Large intestine (tissue), 3 donors: Measurements from ENCODE around the gene NOTCH1. TPM values are rescaled to one million over a fixed set of nuclear protein-coding genes. Genes with fewer than 3 reads are reported as not detected.
A peak's percentile ranks its signal among the peaks of the same experiment; 100 is the strongest.

Experiments used
- DNase-seq, 2 donors: peaks; one replicate each; pipeline versions ENCODE4 v3.0.0 to v3.0.0-alpha.2; 2013
- H3K27ac ChIP-seq: one replicate; pipeline ENCODE4 v1.5.1; 2013; ENCODE audit warnings: low read length
- H3K27me3 ChIP-seq: 2 replicates; pipeline ENCODE4 v1.6.1; 2013; ENCODE audit warnings: low read length; ENCODE audit not compliant: control insufficient read depth, insufficient read depth
- H3K36me3 ChIP-seq: 2 replicates; pipeline ENCODE4 v1.6.1; 2013; ENCODE audit warnings: low read length; ENCODE audit not compliant: control insufficient read depth, insufficient read depth
- H3K4me1 ChIP-seq: one replicate; pipeline ENCODE4 v1.6.1; 2013; ENCODE audit warnings: low read length; ENCODE audit not compliant: control insufficient read depth, insufficient read depth
- H3K4me3 ChIP-seq: one replicate; pipeline ENCODE4 v1.5.1; 2013; ENCODE audit warnings: low read length
- H3K9me3 ChIP-seq: one replicate; pipeline ENCODE4 v1.6.1; 2013; ENCODE audit warnings: mild to moderate bottlenecking, low read depth, low read length, moderate library complexity; ENCODE audit not compliant: control insufficient read depth
- WGBS: methylation state at CpG from one replicate; pipeline ENCODE4 v1.1.5; 2013; ENCODE audit warnings: low lambda C conversion rate; ENCODE audit not compliant: insufficient coverage; 5-methylcytosine and 5-hydroxymethylcytosine counted together
- polyA plus RNA-seq: library from polyadenylated mRNA; unstranded; fragments of 120-200 nt; gene quantifications from one replicate; pipeline ENCODE4 v1.2.1, GENCODE V29; 2013

Gene NOTCH1
- polyA plus RNA-seq, 1 donor: 13.4 TPM

DNA sequence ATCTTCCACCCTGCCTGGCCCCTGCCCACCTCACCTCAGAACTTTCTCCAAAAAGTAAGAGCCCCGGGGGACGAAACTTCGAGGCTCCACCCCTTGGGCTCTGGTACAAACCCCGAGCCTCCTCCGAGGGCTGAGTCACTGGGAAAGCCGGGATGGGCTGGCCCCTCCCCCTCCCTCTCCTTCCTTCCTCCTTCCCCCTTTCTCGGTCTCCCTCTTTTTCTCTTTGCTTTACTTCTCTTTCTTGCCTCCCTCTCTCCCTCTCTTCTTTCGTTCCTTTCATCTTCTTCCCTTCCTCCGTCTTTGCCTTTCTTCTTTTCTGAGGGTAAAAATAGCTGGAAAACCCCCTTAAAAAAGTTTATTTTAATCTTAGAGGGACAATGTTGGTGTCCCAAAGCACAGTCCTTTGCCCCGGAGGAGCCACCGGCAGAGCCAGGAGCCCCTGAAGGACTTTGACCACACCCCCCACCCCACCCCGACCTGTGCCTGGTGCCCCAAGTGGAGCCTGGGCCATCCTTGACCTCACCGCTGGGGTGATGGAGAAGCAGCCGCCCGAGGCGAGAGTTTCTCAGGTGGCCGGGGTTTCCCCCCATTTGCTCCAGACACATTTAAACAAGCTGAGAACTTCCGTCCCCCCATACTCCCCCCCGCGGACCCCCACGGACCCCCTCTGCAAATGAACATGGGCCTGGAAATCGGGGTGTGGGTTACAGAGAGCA, 5.7 kb upstream of the NOTCH1 start:
- H3K27ac ChIP-seq: peak overlapping the region; percentile 33
- WGBS: 23% methylated on average over 4 of the region's 22 CpGs
- DNase-seq: peak in 1 of 2 donors; percentile 50
- H3K36me3 ChIP-seq: no peaks in the 10 kb centered on the region
- H3K4me1 ChIP-seq: peaks cover 39% of the 10 kb centered on the region
- no peaks in the 10 kb centered on the region for H3K9me3 ChIP-seq
- no peak overlapping the region for H3K4me3 ChIP-seq
- peaks cover 2% of the 10 kb centered on the region for H3K27me3 ChIP-seq

- no CpG with 5 or more reads among the region's 13 CpGs for WGBS
- Histone ChIP-seq H3K4me1 (peaks cover 42% of the 10 kb centered on the region), H3K27me3 (peaks cover 2% of the 10 kb centered on the region), H3K9me3 (no peaks in the 10 kb centered on the region), H3K27ac (no peak overlapping the region), H3K4me3 (no peak overlapping the region), H3K36me3 (no peaks in the 10 kb centered on the region)
- DNase-seq: no peak
Observed at GRCh38 chr9:136550439-136551289, 4.8 kb upstream of the NOTCH1 start.

DNA sequence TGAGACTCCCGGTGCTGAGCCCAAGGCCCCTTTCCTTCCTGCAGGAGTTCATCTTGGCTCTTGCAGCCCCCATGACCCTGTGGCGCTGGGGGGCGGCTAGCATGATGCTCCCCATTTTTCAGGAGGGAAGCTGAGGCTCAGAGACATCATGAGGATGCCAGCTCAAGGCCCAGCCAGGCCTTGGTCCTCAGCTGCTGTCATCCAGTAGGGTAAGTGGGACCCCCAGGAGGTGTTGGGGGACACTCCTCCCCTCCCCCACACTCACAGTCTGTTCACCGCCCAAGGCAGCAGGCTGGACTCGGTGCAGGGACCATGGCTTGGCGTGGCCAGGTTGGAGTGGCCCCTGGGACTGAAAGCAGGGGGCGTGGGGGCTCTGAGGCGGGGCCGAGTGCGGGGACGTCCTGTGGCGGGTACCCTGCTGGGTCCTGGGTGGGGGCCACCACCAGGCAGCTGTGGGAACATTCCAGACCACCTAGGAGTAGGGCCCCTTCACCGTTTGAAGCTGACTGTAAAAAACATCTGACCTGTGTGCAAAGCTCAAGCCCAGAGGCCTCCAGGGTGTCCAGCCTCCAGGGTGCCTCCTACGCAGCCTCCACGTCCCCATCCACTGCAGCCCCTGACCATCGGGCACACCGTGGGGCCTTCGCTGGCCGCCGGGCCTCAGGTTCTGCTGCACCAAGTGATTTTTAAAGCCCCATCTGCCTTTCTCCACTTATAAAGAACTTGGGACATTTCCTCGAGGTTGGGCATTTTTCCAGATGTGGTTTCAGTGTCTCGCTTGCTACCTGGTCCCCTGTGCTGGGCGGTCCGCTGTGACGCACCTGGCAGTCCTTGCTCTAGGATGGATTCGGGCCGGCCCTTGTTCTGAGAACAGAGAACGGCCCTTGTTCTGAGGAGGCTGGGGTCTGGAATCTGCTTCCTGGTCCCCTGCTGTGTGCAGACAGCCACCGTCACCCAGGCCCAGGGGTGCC, 3.4 kb upstream of the NOTCH1 start:
- no peak for DNase-seq
- peaks cover 48% of the 10 kb centered on the region for H3K4me1 ChIP-seq
- WGBS: no CpG with 5 or more reads among the region's 29 CpGs
- no peak overlapping the region for H3K4me3 ChIP-seq
- no peaks in the 10 kb centered on the region for H3K27me3 ChIP-seq
- no peak overlapping the region for H3K27ac ChIP-seq
- no peaks in the 10 kb centered on the region for H3K9me3 ChIP-seq
- no peaks in the 10 kb centered on the region for H3K36me3 ChIP-seq

DNA sequence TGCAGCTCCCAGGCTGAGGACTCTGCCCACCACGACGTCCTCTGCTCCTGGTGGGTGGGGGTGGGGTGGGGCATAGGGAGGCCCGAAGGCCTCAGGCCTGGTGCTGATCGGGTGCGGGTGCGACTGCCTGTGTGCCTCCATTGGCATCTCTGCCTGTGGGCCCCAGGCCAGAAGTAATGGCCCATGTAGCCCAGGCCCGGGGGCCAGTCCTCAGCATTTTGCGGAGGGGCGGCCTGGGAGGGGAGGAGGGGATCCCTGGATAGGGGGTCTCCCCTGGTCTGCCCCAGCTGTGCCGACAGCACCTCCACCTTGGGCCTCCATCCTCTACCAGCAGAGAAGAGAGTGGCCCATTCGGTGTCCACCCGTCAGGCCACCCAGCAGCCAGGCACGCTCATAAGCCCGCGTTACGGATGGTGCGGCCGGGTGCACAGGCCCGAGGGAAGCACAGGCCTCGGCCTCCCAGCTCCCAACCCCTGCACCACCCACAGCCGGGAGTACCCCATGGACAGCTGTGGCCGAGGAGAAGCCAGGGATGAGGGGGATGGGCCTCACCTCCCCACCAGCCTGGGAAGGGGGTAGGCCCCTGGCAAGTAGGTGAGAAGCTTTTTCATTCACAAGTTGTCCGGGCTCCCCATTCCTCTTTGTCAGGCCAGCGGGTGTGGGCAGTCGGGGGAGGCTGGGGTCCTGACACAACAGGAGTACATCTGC, 1.8 kb upstream of the NOTCH1 start:
- H3K4me1 ChIP-seq: peaks cover 60% of the 10 kb centered on the region

DNA sequence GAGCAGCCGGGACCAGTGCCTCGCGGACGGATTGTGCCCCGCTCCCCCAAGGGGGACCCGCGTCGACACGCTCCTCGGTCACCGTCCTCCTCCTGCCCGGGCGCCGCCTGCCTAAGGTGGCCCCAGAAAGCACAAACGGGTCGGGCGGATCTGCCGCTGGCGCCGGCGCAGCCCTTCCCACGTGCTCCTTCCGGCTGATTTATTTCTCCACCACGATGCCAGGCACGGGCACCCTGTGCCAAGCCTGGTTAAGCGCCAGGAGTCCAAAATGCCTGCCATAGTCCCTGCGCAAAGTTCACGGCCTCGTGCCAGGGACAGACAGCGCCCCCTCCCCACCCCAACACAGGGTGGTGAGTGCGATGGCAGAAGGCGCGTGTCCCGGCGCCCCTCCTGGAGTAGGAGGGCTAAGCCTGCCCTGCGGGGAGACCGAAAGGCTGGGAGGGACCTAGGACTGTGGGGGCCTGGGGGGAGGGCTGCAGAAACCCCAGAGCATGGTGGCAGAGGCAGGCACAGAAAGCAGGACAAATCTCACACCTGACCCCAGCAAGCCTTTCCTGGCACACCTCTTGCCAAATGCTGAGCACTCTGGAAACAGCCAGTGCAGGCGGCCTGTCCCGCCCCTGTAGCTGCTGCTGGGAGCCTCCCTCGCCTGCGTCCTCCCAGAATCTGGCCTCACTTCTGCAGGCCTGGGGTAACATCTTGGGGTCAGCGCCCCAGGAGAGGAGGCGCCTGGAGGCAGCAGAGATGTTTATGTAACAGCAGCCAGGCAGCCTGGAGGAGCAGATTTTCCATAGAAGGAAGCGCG, 1.1 kb upstream of the NOTCH1 start:
- no peaks in the 10 kb centered on the region for H3K27me3 ChIP-seq
- H3K4me3 ChIP-seq: peak overlapping the region; percentile 57
- WGBS: no CpG with 5 or more reads among the region's 45 CpGs
- DNase-seq: peak; percentile 51 to 81
- H3K9me3 ChIP-seq: no peaks in the 10 kb centered on the region
- H3K4me1 ChIP-seq: peaks cover 53% of the 10 kb centered on the region
- H3K36me3 ChIP-seq: peaks cover 9% of the 10 kb centered on the region
- H3K27ac ChIP-seq: peak overlapping the region; percentile 87

More for the DNA sequence above, 1.8 kb upstream of the NOTCH1 start:
- no peak for DNase-seq
- Histone ChIP-seq H3K9me3 (no peaks in the 10 kb centered on the region), H3K27me3 (no peaks in the 10 kb centered on the region), H3K36me3 (peaks cover 4% of the 10 kb centered on the region), H3K27ac (peak overlapping the region; percentile 63), H3K4me3 (peak overlapping the region; percentile 16)
- WGBS: no CpG with 5 or more reads among the region's 25 CpGs

GRCh38 chr9:136545692-136545964, 220 bp downstream of the NOTCH1 start:
- peaks cover 42% of the 10 kb centered on the region for H3K4me1 ChIP-seq
- no peaks in the 10 kb centered on the region for H3K9me3 ChIP-seq
- WGBS: no CpG with 5 or more reads among the region's 41 CpGs
- no peak for DNase-seq
- no peak overlapping the region for H3K27ac ChIP-seq
- no peaks in the 10 kb centered on the region for H3K27me3 ChIP-seq
- peak overlapping the region; percentile 80 for H3K4me3 ChIP-seq
- peaks cover 14% of the 10 kb centered on the region for H3K36me3 ChIP-seq

GRCh38 chr9:136544964-136545691, 720 bp downstream of the NOTCH1 start:
- no CpG with 5 or more reads among the region's 82 CpGs for WGBS
- H3K4me3 ChIP-seq: peak overlapping the region; percentile 80
- H3K27ac ChIP-seq: peak overlapping the region; percentile 60
- peaks cover 17% of the 10 kb centered on the region for H3K36me3 ChIP-seq
- H3K9me3 ChIP-seq: no peaks in the 10 kb centered on the region
- peak in 1 of 2 donors; percentile 29 for DNase-seq
- H3K4me1 ChIP-seq: peaks cover 37% of the 10 kb centered on the region
- H3K27me3 ChIP-seq: no peaks in the 10 kb centered on the region

DNA sequence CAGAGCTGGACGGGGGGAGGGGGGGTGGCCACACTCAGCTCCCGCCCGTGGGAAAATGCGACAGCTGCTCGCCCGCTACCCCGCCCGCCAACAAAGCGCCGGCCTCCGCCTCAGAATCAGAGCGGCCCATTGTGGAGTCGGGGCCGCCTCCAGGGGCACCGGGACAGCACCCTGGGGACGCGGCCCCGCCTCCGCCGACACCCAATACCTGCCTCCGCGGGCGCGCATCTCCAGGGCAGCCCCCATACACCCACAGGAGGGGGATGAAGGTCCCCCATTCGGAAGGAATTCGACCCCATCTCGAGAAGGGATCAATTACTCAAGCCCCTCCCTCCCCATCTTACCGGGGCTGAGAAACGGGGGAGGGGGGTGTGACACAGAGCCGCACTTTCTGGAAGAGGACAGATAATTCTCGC, 1.3 kb downstream of the NOTCH1 start:
- DNase-seq: peak in 1 of 2 donors; percentile 70
- peak overlapping the region; percentile 60 for H3K27ac ChIP-seq
- peaks cover 38% of the 10 kb centered on the region for H3K4me1 ChIP-seq
- H3K9me3 ChIP-seq: no peaks in the 10 kb centered on the region
- no peaks in the 10 kb centered on the region for H3K27me3 ChIP-seq
- peaks cover 17% of the 10 kb centered on the region for H3K36me3 ChIP-seq
- no CpG with 5 or more reads among the region's 31 CpGs for WGBS
- H3K4me3 ChIP-seq: peak overlapping the region; percentile 80
